Bronchial epithelial cell (primary cell): Measurements from ENCODE around the gene PKNOX2. TPM values are rescaled to one million over a fixed set of nuclear protein-coding genes. Genes with fewer than 3 reads are reported as not detected.

ENCODE experiments used
- DNase-seq: peaks from one replicate; pipeline ENCODE4 v3.0.0-alpha.2; 2010; ENCODE audit warnings: low read depth
- FAIRE-seq: peaks from 2 replicates; lab custom pipeline; 2011; peaks lifted over from hg19 to GRCh38; lab: Jason Lieb, UNC
- H3K27me3 ChIP-seq: 2 replicates; pipeline ENCODE4 v1.5.1; 2011; ENCODE audit warnings: low read length; ENCODE audit not compliant: control insufficient read depth, insufficient read depth
- H3K36me3 ChIP-seq: 2 replicates; pipeline ENCODE4 v1.5.1; 2011; ENCODE audit warnings: low read length; ENCODE audit not compliant: control insufficient read depth, insufficient read depth
- H3K4me3 ChIP-seq: 2 replicates; pipeline ENCODE4 v1.5.1; 2011; ENCODE audit warnings: mild to moderate bottlenecking, low read depth, low read length, control low read depth
- CTCF ChIP-seq: IDR thresholded peaks from 2 replicates; pipeline ENCODE4 v1.5.1; 2011; ENCODE audit warnings: mild to moderate bottlenecking, moderate library complexity, low read length, control low read depth, inconsistent platforms; ENCODE audit not compliant: insufficient read depth, severe bottlenecking
- total RNA-seq: library from RNA; depleted of rRNA; stranded (reverse); fragments of >200 nt; gene quantifications from 2 replicates; pipeline ENCODE4 v1.2.1, GENCODE V29; 2014

Gene PKNOX2
- total RNA-seq, 1 donor from 2014 or later: not detected

- no peak for TF ChIP-seq CTCF
- DNase-seq (no peak), FAIRE-seq (no peak)
- Histone ChIP-seq H3K36me3 (no peaks in the 10 kb centered on the region), H3K4me3 (no peak overlapping the region), H3K27me3 (peaks cover 12% of the 10 kb centered on the region)
These were observed 1.0 kb upstream of the PKNOX2 start for GRCh38 chr11:125163431-125164063.

- Histone ChIP-seq H3K4me3 (no peak overlapping the region), H3K27me3 (peaks cover 11% of the 10 kb centered on the region), H3K36me3 (no peaks in the 10 kb centered on the region)
- no peak for DNase-seq
- TF ChIP-seq CTCF: no peak
- FAIRE-seq: no peak
These were observed 495 bp upstream of the PKNOX2 start for GRCh38 chr11:125164091-125164421.

GRCh38 chr11:125165111-125165842, 726 bp downstream of the PKNOX2 start:
- DNase-seq (no peak), FAIRE-seq (no peak)
- H3K36me3 ChIP-seq: no peaks in the 10 kb centered on the region
- TF ChIP-seq CTCF: no peak
- H3K4me3 ChIP-seq: peak overlapping the region; percentile 42
- H3K27me3 ChIP-seq: peaks cover 12% of the 10 kb centered on the region

- H3K36me3 ChIP-seq: no peaks in the 10 kb centered on the region
- TF ChIP-seq CTCF: no peak
- no peak for DNase-seq
- peaks cover 14% of the 10 kb centered on the region for H3K27me3 ChIP-seq
- H3K4me3 ChIP-seq: peak overlapping the region; percentile 42
- FAIRE-seq: no peak
These were observed 1.6 kb downstream of the PKNOX2 start for GRCh38 chr11:125165843-125166763.

- FAIRE-seq (no peak), DNase-seq (no peak)
- TF ChIP-seq CTCF: no peak
- Histone ChIP-seq H3K4me3 (no peak overlapping the region), H3K36me3 (no peaks in the 10 kb centered on the region), H3K27me3 (peaks cover 14% of the 10 kb centered on the region)
These were observed 2.3 kb downstream of the PKNOX2 start for GRCh38 chr11:125166764-125167291.
